HG03280 (cell line): ENCODE data around the gene OPCML.

Experiments used
- ATAC-seq: cut with Tn5 transposase; IDR thresholded peaks from one replicate; pipeline ENCODE4 v1.9.1; 2021; ENCODE audit warnings: mild to moderate bottlenecking, moderate library complexity; ENCODE audit not compliant: unreplicated experiment

OPCML gene

DNA sequence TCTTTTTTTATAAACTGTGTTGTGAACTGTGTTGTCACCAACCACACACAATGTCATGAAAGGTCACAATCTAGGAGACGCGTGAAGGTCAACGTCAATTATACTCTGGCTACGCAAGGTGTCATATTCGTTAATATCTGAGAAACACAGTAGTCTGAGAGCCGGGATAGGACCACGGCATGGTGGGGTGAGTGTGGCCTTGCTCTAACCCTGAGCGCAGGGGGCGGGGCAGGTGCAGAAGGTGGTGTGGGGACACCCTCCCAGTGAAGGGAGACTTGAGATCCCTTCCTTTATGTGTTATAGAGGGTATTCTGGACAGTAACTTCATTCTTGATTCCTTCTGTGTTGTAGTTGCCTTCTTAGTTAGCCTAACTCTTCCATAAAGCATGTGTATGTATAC lies 883.0 kb downstream of the OPCML start:
- ATAC-seq = no peak

- ATAC-seq = no peak
Observed at GRCh38 chr11:132648851-132649250, 883.5 kb downstream of the OPCML start.

GRCh38 chr11:132646890-132647289 lies 885.4 kb downstream of the OPCML start:
- ATAC-seq = no peak

- no peak for ATAC-seq
Observed at GRCh38 chr11:132644520-132645239, 887.6 kb downstream of the OPCML start.

DNA sequence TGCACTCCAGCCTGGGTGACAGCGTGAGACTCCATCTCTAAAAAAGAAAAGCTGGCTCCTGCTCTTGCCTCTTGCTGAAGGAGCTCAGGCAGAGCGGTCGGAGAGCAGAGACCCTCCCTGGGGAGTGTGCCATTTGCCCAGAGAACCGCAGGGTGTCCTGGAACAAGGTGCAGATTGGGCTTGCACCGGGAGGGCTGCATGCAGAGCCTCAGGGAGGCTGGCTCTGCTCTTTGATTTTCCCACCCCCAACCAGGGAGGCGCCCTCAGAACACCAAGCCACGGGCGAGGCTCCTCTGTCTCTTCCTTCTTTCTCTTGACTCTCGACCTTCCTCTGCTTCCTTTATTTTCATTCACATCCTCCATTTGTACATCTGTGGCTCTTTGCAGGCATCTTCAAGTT lies 889.1 kb downstream of the OPCML start:
- ATAC-seq = no peak

GRCh38 chr11:132640952-132641351 lies 891.3 kb downstream of the OPCML start:
- no peak for ATAC-seq

DNA sequence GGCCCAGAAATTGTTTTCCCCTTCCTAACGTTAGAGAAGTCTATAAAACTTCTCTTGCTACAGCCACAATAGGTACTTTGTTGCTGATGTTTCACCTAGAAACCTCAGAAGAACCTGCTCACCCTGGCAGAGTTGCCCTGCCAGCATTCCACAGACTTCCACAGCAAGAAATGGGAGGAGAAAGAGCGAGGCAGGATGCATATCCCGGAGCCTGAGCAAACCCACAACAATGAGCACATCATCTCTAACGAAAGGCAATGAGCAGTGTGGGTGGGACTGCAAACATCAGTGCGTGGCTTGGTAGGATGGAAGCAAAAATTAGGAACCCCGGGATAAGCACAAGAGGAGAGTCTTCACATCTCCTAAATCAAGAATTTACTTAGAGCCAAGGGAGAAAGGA lies 892.3 kb downstream of the OPCML start:
- no peak for ATAC-seq

DNA sequence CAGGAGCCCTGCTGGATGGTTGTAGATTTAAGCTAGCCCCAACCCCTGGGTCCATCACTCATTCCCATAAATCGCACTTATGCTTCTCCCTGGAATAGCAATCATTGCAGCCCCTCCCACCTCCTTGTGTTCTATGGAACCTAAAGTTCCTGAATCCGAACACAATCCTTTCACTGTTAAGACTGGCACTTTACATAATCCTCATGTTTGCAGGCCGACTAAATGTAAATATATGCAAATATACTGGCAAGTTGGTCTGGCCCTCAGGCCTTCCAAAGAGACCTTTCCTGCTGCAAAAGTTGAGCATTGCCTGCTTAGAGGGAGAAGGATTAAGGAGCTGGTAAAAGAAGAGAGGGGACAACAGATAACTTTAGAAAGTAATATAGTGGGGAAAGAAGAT lies 892.9 kb downstream of the OPCML start:
- ATAC-seq = no peak

- no peak for ATAC-seq
Observed at GRCh38 chr11:132638423-132638822, 893.9 kb downstream of the OPCML start.

DNA sequence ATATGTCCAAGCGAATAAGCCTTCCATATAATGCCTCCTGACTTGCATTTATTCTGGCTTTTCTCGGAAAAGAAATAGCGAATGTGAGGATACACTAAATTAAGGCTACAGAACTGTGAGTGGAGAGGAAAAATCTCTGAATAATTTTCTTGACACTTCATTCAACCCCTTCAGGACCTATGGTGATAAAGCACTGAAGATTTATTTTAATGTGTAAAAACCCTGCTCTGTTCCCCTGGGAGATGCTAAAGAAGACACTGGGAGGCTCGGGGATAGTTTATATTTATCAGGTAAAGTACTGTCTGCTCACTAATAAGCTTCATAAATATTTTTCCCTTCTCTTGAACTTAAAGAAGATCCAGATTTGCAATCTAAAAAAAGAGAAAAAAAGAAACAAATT lies 895.8 kb downstream of the OPCML start:
- ATAC-seq = no peak

DNA sequence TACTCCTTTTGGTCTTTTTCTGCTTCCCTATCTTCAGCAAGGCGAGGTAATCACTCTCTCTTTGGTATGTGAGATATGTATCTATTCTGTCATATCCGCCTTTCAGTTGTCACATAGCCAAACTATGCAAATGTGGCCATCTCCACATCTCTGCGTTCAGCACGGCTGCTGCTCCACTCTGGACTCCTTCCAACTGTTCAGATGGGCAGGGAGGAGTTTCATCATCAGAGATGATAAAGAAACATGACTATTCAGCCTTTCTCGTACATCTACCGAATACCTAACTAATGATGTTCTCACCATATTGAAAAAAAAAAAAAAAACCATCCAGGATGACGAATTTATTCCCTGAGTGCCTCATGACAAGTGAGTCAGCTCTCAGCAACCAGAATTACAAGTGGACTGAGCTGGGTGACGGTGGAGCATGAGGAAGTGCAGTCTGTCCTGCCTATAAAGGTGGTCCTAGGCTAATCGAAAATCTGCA lies 899.6 kb downstream of the OPCML start:
- no peak for ATAC-seq

DNA sequence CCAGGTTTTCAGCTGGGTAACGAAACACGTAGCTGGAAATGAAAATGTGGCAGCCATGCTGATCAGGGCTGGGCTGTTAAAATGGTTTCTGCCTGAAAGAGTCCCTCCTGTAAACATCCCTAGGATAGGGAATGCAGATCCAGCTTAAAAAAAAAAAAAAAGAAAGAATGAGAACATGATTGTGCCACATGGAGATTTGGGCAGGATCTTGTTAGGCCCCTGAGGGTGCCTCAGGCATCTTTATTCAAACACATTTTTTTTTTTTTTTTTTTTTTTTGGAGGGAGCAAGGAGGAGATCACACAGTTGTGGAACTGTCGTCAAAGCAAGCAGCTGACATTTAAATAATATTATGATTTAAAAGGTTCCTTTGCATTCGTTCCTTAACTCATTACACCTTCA lies 900.3 kb downstream of the OPCML start:
- ATAC-seq = no peak

- no peak for ATAC-seq
Observed at GRCh38 chr11:132627981-132628380, 904.3 kb downstream of the OPCML start.

- ATAC-seq = no peak
Observed at GRCh38 chr11:132626446-132626845, 905.9 kb downstream of the OPCML start.

- ATAC-seq = no peak
Observed at GRCh38 chr11:132623511-132623910, 908.8 kb downstream of the OPCML start.

GRCh38 chr11:132621976-132622580 lies 910.2 kb downstream of the OPCML start:
- no peak for ATAC-seq

DNA sequence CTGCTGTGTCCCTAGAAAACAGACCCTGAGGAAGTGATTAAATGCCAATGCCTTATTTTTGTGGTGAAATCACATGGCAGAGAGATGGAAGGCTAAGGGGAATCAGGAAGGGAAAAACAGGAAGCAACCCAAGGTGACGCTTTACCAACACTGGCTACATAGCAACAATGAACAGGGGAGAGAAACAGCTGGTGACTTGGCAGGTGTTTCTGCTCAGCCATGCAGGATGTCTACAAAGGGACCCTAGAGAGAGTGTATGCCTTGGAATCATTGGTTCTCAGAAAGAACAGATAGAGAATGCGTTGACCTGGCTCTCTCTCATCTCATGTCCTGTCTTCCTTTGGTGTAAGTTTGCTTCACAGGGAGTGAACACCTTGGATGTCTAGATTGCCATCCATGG lies 911.9 kb downstream of the OPCML start:
- no peak for ATAC-seq

DNA sequence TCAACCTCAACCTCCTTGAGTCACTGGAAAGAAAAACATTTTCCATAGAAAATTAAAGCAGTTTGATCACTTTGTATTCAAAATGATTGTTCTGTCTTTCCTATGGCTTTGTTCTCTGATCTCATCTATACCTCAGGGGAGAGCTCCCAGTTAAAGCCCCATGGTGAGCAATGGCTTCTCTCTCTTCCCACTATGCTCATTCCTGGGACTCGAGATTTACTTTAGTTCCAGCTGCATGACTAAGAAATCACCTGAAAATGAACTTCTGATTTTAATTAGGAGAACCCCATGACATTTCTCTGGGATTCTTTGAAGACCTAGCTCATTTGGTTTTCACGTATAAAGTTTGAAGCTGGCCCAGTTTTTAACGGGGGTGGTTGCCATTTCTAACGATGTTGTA lies 921.5 kb downstream of the OPCML start:
- ATAC-seq = no peak

GRCh38 chr11:132610216-132610615 lies 922.1 kb downstream of the OPCML start:
- no peak for ATAC-seq

- no peak for ATAC-seq
Observed at GRCh38 chr11:132607575-132607974, 924.7 kb downstream of the OPCML start.

- no peak for ATAC-seq
Observed at GRCh38 chr11:132605825-132606570, 926.3 kb downstream of the OPCML start.

GRCh38 chr11:132604431-132604830 lies 927.9 kb downstream of the OPCML start:
- no peak for ATAC-seq
